ENCODE results near the gene EHBP1.

- no peak for TF ChIP-seq POLR2AphosphoS5 (IDR thresholded peaks at IDR 0.05; ENCODE audit: low read depth, low read length)
- TF ChIP-seq REST (IDR thresholded peaks at IDR 0.05; ENCODE audit: insufficient read depth in 1 of 2, low read depth in 2 of 2, low read length in 2 of 2) = no peak
- TF ChIP-seq SIN3A (IDR thresholded peaks at IDR 0.05; ENCODE audit: borderline replicate concordance, insufficient read depth, low read length) = no peak
- TF ChIP-seq TAF1 (IDR thresholded peaks at IDR 0.05; ENCODE audit: borderline replicate concordance, insufficient read depth, low read length) = no peak
These were observed 3.2 kb downstream of the EHBP1 start for GRCh38 chr2:62708751-62709150.
